Astrocyte of the spinal cord (primary cell): ENCODE results near the gene TP53.

Experiments used
- DNase-seq: peaks from one replicate; pipeline ENCODE4 v3.0.0; 2011; ENCODE audit warnings: low read depth, low spot score
- H3K4me3 ChIP-seq: 2 replicates; pipeline ENCODE4 v1.5.1; 2011; ENCODE audit warnings: low read depth, mild to moderate bottlenecking, low read length, moderate library complexity
- CTCF ChIP-seq: IDR thresholded peaks from 2 replicates; pipeline ENCODE4 v1.5.1; 2012; ENCODE audit warnings: low read depth, mild to moderate bottlenecking, low read length, inconsistent platforms
- in situ Hi-C: cut with HindIII; loops from 2 replicates; pipeline ENCODE4 v1.10.0; 2017; ENCODE audit warnings: low sequenced_read_pairs

TP53 gene

GRCh38 chr17:7706631-7707354 lies 19.5 kb upstream of the TP53 start:
- no peak for DNase-seq
- no peak overlapping the region for H3K4me3 ChIP-seq
- in situ Hi-C loops, result no loop called here
- TF ChIP-seq CTCF, result no peak

- H3K4me3 ChIP-seq, result peak overlapping the region; percentile 33
- no peak for TF ChIP-seq CTCF
- no peak for DNase-seq
- in situ Hi-C loops, result no loop called here
Observed at GRCh38 chr17:7705269-7706255, 18.3 kb upstream of the TP53 start.

GRCh38 chr17:7704601-7705268 lies 17.4 kb upstream of the TP53 start, which contains the start of gene EFNB3:
Gene EFNB3 (plus strand): TSS chr17:7705202. CDS start chr17:7705599, 397 bp downstream.
- peak; percentile 13 for DNase-seq
- H3K4me3 ChIP-seq, result peak within 1 kb of the TSS; percentile 33
- in situ Hi-C loops, result no loop called here
- TF ChIP-seq CTCF, result no peak

- no peak for TF ChIP-seq CTCF
- in situ Hi-C loops, result no loop called here
- no peak overlapping the region for H3K4me3 ChIP-seq
- peak; percentile 56 for DNase-seq
Observed at GRCh38 chr17:7703584-7704479, 16.5 kb upstream of the TP53 start.

- in situ Hi-C loops, result no loop called here
- no peak overlapping the region for H3K4me3 ChIP-seq
- no peak for DNase-seq
- no peak for TF ChIP-seq CTCF
Observed at GRCh38 chr17:7702776-7703175, 15.5 kb upstream of the TP53 start.
